ENCODE data around the gene BPIFB2. TPM values are rescaled to one million over a fixed set of nuclear protein-coding genes. Genes with fewer than 3 reads are reported as not detected.
A peak's percentile ranks its signal among the peaks of the same experiment; 100 is the strongest.

BPIFB2 gene
- total RNA-seq, 2 donors from 2014 or later: not detected

- H3K4me3 Mint-ChIP-seq: no peak overlapping the region
- peak overlapping the region; percentile 56 for H3K27ac Mint-ChIP-seq
- no peaks in the 10 kb centered on the region for H3K9me3 Mint-ChIP-seq
- no peak for ATAC-seq (replicated peaks)
- H3K4me1 Mint-ChIP-seq: no peaks in the 10 kb centered on the region
- H3K27me3 Mint-ChIP-seq: no peaks in the 10 kb centered on the region
- H3K36me3 Mint-ChIP-seq (ENCODE audit: low read depth): no peaks in the 10 kb centered on the region
Measured at GRCh38 chr20:33015700-33016580, 8.4 kb downstream of the BPIFB2 start.

- no peak for ATAC-seq (replicated peaks)
- peak overlapping the region; percentile 56 for H3K27ac Mint-ChIP-seq
Measured at GRCh38 chr20:33016581-33017109, 9.1 kb downstream of the BPIFB2 start.

GRCh38 chr20:33017542-33017941 is 10.0 kb downstream of the BPIFB2 start:
- H3K4me1 Mint-ChIP-seq: no peaks in the 10 kb centered on the region

More at GRCh38 chr20:33016581-33017109, 9.1 kb downstream of the BPIFB2 start:
- H3K4me1 Mint-ChIP-seq: no peaks in the 10 kb centered on the region
- H3K36me3 Mint-ChIP-seq (ENCODE audit: low read depth): no peaks in the 10 kb centered on the region
- no peaks in the 10 kb centered on the region for H3K27me3 Mint-ChIP-seq
- no peak overlapping the region for H3K4me3 Mint-ChIP-seq
- no peaks in the 10 kb centered on the region for H3K9me3 Mint-ChIP-seq

GRCh38 chr20:33018169-33018931 is 10.8 kb downstream of the BPIFB2 start:
- H3K27ac Mint-ChIP-seq: no peak overlapping the region
- H3K9me3 Mint-ChIP-seq: no peaks in the 10 kb centered on the region
- H3K36me3 Mint-ChIP-seq (ENCODE audit: low read depth): no peaks in the 10 kb centered on the region

More at GRCh38 chr20:33017542-33017941, 10.0 kb downstream of the BPIFB2 start:
- Mint-ChIP-seq H3K36me3 (ENCODE audit: low read depth) (no peaks in the 10 kb centered on the region), H3K27me3 (no peaks in the 10 kb centered on the region), H3K27ac (no peak overlapping the region), H3K4me3 (no peak overlapping the region), H3K9me3 (no peaks in the 10 kb centered on the region)
- ATAC-seq (replicated peaks): no peak

GRCh38 chr20:33019465-33020277 is 12.2 kb downstream of the BPIFB2 start:
- no peak for ATAC-seq (replicated peaks)

More at GRCh38 chr20:33018169-33018931, 10.8 kb downstream of the BPIFB2 start:
- H3K4me3 Mint-ChIP-seq: no peak overlapping the region
- H3K27me3 Mint-ChIP-seq: no peaks in the 10 kb centered on the region
- H3K4me1 Mint-ChIP-seq: no peaks in the 10 kb centered on the region
- ATAC-seq (replicated peaks): no peak

GRCh38 chr20:33020278-33021161 is 13.0 kb downstream of the BPIFB2 start:
- Mint-ChIP-seq H3K4me1 (no peaks in the 10 kb centered on the region), H3K27ac (no peak overlapping the region), H3K36me3 (ENCODE audit: low read depth) (no peaks in the 10 kb centered on the region), H3K9me3 (no peaks in the 10 kb centered on the region), H3K27me3 (no peaks in the 10 kb centered on the region), H3K4me3 (no peak overlapping the region)
- no peak for ATAC-seq (replicated peaks)

More at GRCh38 chr20:33019465-33020277, 12.2 kb downstream of the BPIFB2 start:
- Mint-ChIP-seq H3K27ac (no peak overlapping the region), H3K4me1 (no peaks in the 10 kb centered on the region), H3K9me3 (no peaks in the 10 kb centered on the region), H3K4me3 (no peak overlapping the region), H3K27me3 (no peaks in the 10 kb centered on the region), H3K36me3 (ENCODE audit: low read depth) (no peaks in the 10 kb centered on the region)

- H3K9me3 Mint-ChIP-seq: no peaks in the 10 kb centered on the region
- no peak overlapping the region for H3K4me3 Mint-ChIP-seq
- no peak overlapping the region for H3K27ac Mint-ChIP-seq
- H3K27me3 Mint-ChIP-seq: no peaks in the 10 kb centered on the region
- no peaks in the 10 kb centered on the region for H3K4me1 Mint-ChIP-seq
- ATAC-seq (replicated peaks): no peak
- no peaks in the 10 kb centered on the region for H3K36me3 Mint-ChIP-seq (ENCODE audit: low read depth)
Measured at GRCh38 chr20:33021879-33022278, 14.4 kb downstream of the BPIFB2 start.

- no peaks in the 10 kb centered on the region for H3K4me1 Mint-ChIP-seq
- no peak overlapping the region for H3K4me3 Mint-ChIP-seq
- H3K27ac Mint-ChIP-seq: no peak overlapping the region
- no peak for ATAC-seq (replicated peaks)
- no peaks in the 10 kb centered on the region for H3K27me3 Mint-ChIP-seq
- H3K9me3 Mint-ChIP-seq: no peaks in the 10 kb centered on the region
- H3K36me3 Mint-ChIP-seq (ENCODE audit: low read depth): no peaks in the 10 kb centered on the region
Measured at GRCh38 chr20:33022289-33022688, 14.8 kb downstream of the BPIFB2 start.

GRCh38 chr20:33022694-33023438 is 15.4 kb downstream of the BPIFB2 start:
- no peaks in the 10 kb centered on the region for H3K4me1 Mint-ChIP-seq
- H3K4me3 Mint-ChIP-seq: no peak overlapping the region
- ATAC-seq (replicated peaks): no peak
- H3K36me3 Mint-ChIP-seq (ENCODE audit: low read depth): no peaks in the 10 kb centered on the region
- H3K27ac Mint-ChIP-seq: no peak overlapping the region
- H3K9me3 Mint-ChIP-seq: no peaks in the 10 kb centered on the region
- H3K27me3 Mint-ChIP-seq: no peaks in the 10 kb centered on the region

GRCh38 chr20:33023439-33024242 is 16.1 kb downstream of the BPIFB2 start:
- no peaks in the 10 kb centered on the region for H3K4me1 Mint-ChIP-seq
- no peaks in the 10 kb centered on the region for H3K36me3 Mint-ChIP-seq (ENCODE audit: low read depth)
- no peaks in the 10 kb centered on the region for H3K9me3 Mint-ChIP-seq
- no peak overlapping the region for H3K27ac Mint-ChIP-seq
- no peaks in the 10 kb centered on the region for H3K27me3 Mint-ChIP-seq
- H3K4me3 Mint-ChIP-seq: no peak overlapping the region
- ATAC-seq (replicated peaks): no peak

- Mint-ChIP-seq H3K27me3 (no peaks in the 10 kb centered on the region), H3K27ac (no peak overlapping the region), H3K4me3 (no peak overlapping the region), H3K36me3 (ENCODE audit: low read depth) (no peaks in the 10 kb centered on the region), H3K4me1 (no peaks in the 10 kb centered on the region), H3K9me3 (no peaks in the 10 kb centered on the region)
- no peak for ATAC-seq (replicated peaks)
Measured at GRCh38 chr20:33024243-33024560, 16.7 kb downstream of the BPIFB2 start.

GRCh38 chr20:33024609-33025317 is 17.3 kb downstream of the BPIFB2 start:
- Mint-ChIP-seq H3K36me3 (ENCODE audit: low read depth) (no peaks in the 10 kb centered on the region), H3K27ac (no peak overlapping the region), H3K27me3 (no peaks in the 10 kb centered on the region), H3K4me1 (no peaks in the 10 kb centered on the region), H3K4me3 (no peak overlapping the region), H3K9me3 (no peaks in the 10 kb centered on the region)
- no peak for ATAC-seq (replicated peaks)

All from activated T-helper 17 cell treated with anti-CD3 and anti-CD28 coated beads, Interleukin-2, amount 50 U/mL, for 72 hours (primary cell).